Cardiac muscle cell (in vitro differentiated cells and primary cell): Measurements from ENCODE around the gene CLDN10. TPM values are rescaled to one million over a fixed set of nuclear protein-coding genes. Genes with fewer than 3 reads are reported as not detected.
A peak's percentile ranks its signal among the peaks of the same experiment; 100 is the strongest.
"Not testable (repeated sequence)": the region's sequence is repeated elsewhere in the genome, so short reads cannot be mapped to it uniquely, and the experiment has no call there.

ENCODE experiments used
- DNase-seq, 2 donors: peaks; one replicate each; pipeline versions ENCODE4 v3.0.0 to v3.0.0-alpha.2; 2010 to 2017; ENCODE audit warnings: low read depth in 1 of 2, low spot score in 1 of 2
- H3K27ac ChIP-seq: fragments of 200-600 bp; sonication (generic); 2 replicates; pipeline ENCODE4 v1.5.1; 2016
- H3K27me3 ChIP-seq: fragments of 200-600 bp; sonication (generic); 2 replicates; pipeline ENCODE4 v1.6.0; 2016; ENCODE audit warnings: control low read depth
- H3K36me3 ChIP-seq: fragments of 200-600 bp; sonication (generic); 2 replicates; pipeline ENCODE4 v1.5.1; 2016; ENCODE audit warnings: control low read depth
- H3K4me1 ChIP-seq: fragments of 200-600 bp; sonication (generic); 2 replicates; pipeline ENCODE4 v1.8.1; 2017; ENCODE audit warnings: low read depth, mild to moderate bottlenecking, mixed run types
- H3K4me3 ChIP-seq: fragments of 200-600 bp; sonication (generic); 2 replicates; pipeline ENCODE4 v1.5.1; 2016; ENCODE audit warnings: mild to moderate bottlenecking
- H3K9me3 ChIP-seq: fragments of 200-600 bp; sonication (generic); 2 replicates; pipeline ENCODE4 v1.5.1; 2017; ENCODE audit warnings: low read depth, mild to moderate bottlenecking, control low read depth
- polyA plus RNA-seq: library from polyadenylated mRNA; unstranded; fragments of >200 nt; fragmentation: Nextera tagmentation; extraction: Ambion mirVana; gene quantifications from 2 replicates; pipeline ENCODE4 v1.2.1, GENCODE V29; 2016
- total RNA-seq: library from RNA; depleted of rRNA; stranded (reverse); fragments of >200 nt; gene quantifications from 2 replicates; pipeline ENCODE4 v1.2.3, GENCODE V29; 2016
- TF ChIP-seq, protein P1 (sequence below): IDR thresholded peaks from 2 replicates; pipeline ENCODE4 v1.5.1; 2012; ENCODE audit warnings: low read depth, mild to moderate bottlenecking, low read length

The CLDN10 gene
- total and polyA plus RNA-seq, 2 experiments from 2014 or later: 0.16 to 0.66 TPM

DNA sequence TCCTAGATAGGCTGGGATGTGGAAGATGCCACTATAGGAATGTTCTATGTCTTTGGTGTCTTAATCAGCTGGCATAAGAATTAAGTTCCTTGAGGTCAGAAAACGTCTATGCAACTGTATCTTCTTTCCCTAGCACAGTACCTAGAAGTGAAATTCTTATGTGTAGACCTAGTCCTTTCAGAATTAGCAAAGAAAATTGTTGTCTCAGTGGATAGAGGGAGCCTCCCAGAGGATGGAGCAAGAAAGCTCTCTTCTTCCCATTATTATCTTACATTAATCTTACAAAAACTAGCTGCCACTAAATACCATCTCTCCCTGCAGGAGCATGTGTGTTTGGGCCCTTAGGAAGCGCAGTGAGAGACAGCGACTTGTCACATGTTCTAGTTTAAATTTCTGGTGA is 11.6 kb downstream of the CLDN10 start:
- Histone ChIP-seq H3K4me1 (no peaks in the 10 kb centered on the region), H3K27me3 (no peaks in the 10 kb centered on the region), H3K4me3 (no peak overlapping the region), H3K27ac (no peak overlapping the region), H3K9me3 (no peaks in the 10 kb centered on the region), H3K36me3 (no peaks in the 10 kb centered on the region)
- TF ChIP-seq, protein P1, sequence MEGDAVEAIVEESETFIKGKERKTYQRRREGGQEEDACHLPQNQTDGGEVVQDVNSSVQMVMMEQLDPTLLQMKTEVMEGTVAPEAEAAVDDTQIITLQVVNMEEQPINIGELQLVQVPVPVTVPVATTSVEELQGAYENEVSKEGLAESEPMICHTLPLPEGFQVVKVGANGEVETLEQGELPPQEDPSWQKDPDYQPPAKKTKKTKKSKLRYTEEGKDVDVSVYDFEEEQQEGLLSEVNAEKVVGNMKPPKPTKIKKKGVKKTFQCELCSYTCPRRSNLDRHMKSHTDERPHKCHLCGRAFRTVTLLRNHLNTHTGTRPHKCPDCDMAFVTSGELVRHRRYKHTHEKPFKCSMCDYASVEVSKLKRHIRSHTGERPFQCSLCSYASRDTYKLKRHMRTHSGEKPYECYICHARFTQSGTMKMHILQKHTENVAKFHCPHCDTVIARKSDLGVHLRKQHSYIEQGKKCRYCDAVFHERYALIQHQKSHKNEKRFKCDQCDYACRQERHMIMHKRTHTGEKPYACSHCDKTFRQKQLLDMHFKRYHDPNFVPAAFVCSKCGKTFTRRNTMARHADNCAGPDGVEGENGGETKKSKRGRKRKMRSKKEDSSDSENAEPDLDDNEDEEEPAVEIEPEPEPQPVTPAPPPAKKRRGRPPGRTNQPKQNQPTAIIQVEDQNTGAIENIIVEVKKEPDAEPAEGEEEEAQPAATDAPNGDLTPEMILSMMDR: peak; percentile 24
- DNase-seq: peak in 1 of 2 donors; percentile 47

DNA sequence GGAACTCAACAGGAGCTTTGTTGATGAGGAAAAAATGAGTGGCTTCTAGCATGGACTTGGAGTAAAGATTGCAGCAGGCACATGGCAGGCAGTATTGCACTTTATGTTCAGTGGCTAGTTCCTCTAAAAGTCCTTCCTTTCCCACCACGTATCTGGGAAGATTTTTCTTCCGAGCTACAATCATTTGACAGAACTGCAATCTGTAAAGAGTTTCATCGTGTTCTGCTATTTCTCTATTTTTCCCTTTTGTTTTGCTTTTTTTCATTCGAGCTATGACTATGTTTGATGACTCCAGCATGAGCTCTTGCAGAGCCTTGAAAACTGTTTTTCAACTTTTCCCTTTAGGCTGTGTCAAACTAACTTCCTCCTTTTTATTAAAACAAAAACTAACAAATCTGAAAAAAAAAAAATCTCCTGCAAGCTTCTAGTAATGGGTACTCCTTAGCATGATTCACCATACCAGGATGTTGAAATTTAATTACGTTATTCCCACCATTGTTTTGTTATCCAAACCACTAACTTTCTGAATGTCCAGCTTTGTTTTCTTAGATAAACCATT is 12.3 kb downstream of the CLDN10 start:
- peak in 1 of 2 donors; percentile 89 for DNase-seq

DNA sequence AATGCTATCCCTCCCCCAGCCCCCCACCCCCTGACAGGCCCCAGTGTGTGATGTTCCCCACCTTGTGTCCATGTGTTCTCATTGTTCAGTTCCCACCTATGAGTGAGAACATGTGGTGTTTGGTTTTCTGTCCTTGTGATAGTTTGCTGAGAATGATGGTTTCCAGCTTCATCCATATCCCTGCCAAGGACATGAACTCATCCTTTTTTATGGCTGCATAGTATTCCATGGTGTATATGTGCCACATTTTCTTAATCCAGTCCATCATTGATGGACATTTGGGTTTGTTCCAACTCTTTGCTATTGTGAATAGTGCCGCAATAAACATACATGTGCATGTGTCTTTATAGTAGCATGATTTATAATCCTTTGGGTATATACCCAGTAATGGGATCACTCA is 13.2 kb downstream of the CLDN10 start:
- not testable (repeated sequence) for DNase-seq, H3K27me3 ChIP-seq, H3K4me1 ChIP-seq, H3K27ac ChIP-seq, H3K9me3 ChIP-seq, H3K36me3 ChIP-seq, H3K4me3 ChIP-seq

More for the DNA sequence above, 12.3 kb downstream of the CLDN10 start:
- no peaks in the 10 kb centered on the region for H3K27me3 ChIP-seq
- TF ChIP-seq, protein P1: no peak
- no peak overlapping the region for H3K27ac ChIP-seq
- no peaks in the 10 kb centered on the region for H3K36me3 ChIP-seq
- no peaks in the 10 kb centered on the region for H3K9me3 ChIP-seq
- no peak overlapping the region for H3K4me3 ChIP-seq
- no peaks in the 10 kb centered on the region for H3K4me1 ChIP-seq

DNA sequence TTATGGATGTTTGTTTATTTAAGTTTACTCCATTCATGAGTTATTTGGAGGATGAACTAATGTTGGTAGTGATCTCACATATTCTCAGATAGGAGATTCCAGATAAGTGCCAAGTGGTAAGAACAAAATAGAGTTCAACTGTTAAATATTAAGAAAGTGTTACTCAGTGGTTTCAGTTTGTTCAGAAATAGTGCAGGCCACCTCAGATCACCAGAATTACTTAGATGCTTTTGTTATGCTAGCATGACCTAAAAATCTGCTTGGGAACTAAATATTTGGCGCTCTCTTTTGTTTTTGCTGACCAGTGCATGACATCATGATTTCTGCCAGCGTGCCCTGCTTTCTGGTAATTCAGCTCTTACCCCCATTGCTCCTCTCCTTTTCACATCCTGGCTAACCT is 15.6 kb downstream of the CLDN10 start:
- TF ChIP-seq, protein P1: no peak
- no peaks in the 10 kb centered on the region for H3K27me3 ChIP-seq

DNA sequence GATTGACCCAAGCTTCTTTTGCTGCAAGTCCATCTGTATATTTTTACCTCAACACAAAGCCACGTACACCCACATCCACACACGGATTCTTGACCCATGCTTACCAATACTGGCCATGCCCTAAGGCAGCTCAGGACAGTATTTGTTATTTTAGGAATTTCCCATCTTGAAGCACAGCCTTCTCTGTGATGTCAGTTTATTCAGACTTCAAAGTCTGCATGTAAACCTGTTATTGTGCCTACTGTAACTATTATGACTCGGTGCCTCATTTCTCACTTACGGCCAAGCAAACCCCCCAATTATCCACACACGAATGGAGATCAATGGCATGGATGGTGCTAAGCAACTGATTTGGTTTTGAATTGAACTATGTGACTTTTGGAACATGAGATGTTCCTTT is 17.5 kb downstream of the CLDN10 start:
- no peak overlapping the region for H3K4me3 ChIP-seq
- no peaks in the 10 kb centered on the region for H3K9me3 ChIP-seq
- H3K27me3 ChIP-seq: no peaks in the 10 kb centered on the region
- H3K36me3 ChIP-seq: no peaks in the 10 kb centered on the region
- no peak for DNase-seq
- no peaks in the 10 kb centered on the region for H3K4me1 ChIP-seq
- TF ChIP-seq, protein P1: no peak
- no peak overlapping the region for H3K27ac ChIP-seq

More for the DNA sequence above, 15.6 kb downstream of the CLDN10 start:
- Histone ChIP-seq H3K9me3 (no peaks in the 10 kb centered on the region), H3K4me3 (no peak overlapping the region), H3K4me1 (no peaks in the 10 kb centered on the region), H3K27ac (no peak overlapping the region), H3K36me3 (no peaks in the 10 kb centered on the region)
- no peak for DNase-seq

DNA sequence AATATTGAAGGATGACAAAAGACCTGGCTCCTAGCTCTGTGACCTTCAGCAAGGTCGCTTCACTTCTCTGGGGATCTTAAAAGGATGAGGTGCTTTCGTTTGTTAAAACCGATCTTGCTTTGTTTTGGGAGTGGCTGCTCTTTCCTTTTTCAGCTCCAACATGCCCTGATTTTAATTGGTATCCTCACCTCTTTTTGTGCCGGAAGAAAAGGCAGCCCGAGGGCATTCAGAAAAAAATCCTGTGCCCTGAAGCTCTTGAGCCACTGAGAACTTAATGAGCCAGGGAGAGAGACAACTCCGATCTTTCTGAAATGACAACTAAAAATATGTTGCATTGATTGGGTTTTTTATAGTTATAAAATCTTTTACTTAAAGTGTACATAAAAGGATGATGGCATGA is 19.4 kb downstream of the CLDN10 start:
- H3K4me3 ChIP-seq: no peak overlapping the region
- no peak for DNase-seq
- TF ChIP-seq, protein P1: no peak
- H3K36me3 ChIP-seq: no peaks in the 10 kb centered on the region
- H3K27me3 ChIP-seq: no peaks in the 10 kb centered on the region
- no peaks in the 10 kb centered on the region for H3K4me1 ChIP-seq
- no peak overlapping the region for H3K27ac ChIP-seq
- H3K9me3 ChIP-seq: no peaks in the 10 kb centered on the region
